Thoracic aorta (tissue), 2 donors: ENCODE measurements around the gene ERP29. TPM values are rescaled to one million over a fixed set of nuclear protein-coding genes. Genes with fewer than 3 reads are reported as not detected.

Experiments
- ATAC-seq: fragments of 150-250 bp; one replicate; pipeline ENCODE4 v1.8.0; 2017; ENCODE audit warnings: low read depth; ENCODE audit not compliant: insufficient number of reproducible peaks, low FRiP score
- DNase-seq: peaks from one replicate; pipeline ENCODE4 v3.0.0-alpha.2; 2020; ENCODE audit warnings: low spot score
- H3K27ac ChIP-seq, 2 donors: fragments of 200-600 bp; sonication (generic); 1 replicate in 1 of 2; 2 replicates in 1 of 2; pipeline ENCODE4 v1.5.1; 2016; ENCODE audit warnings: mild to moderate bottlenecking in 2 of 2, moderate library complexity in 2 of 2
- H3K27me3 ChIP-seq: fragments of 200-600 bp; sonication (generic); replicated peaks from 2 replicates; pipeline ENCODE4 v1.6.0; 2016; ENCODE audit warnings: mild to moderate bottlenecking; ENCODE audit not compliant: insufficient read depth
- H3K36me3 ChIP-seq: fragments of 200-600 bp; sonication (generic); one replicate; pipeline ENCODE4 v1.5.1; 2016
- H3K4me1 ChIP-seq, 2 donors: fragments of 200-600 bp; sonication (generic); 1 replicate in 1 of 2; 2 replicates in 1 of 2; pipeline versions ENCODE4 v1.5.1 to v1.6.0; 2016; ENCODE audit warnings: low read depth in 2 of 2, mild to moderate bottlenecking in 1 of 2; ENCODE audit not compliant: control insufficient read depth in 1 of 2
- H3K4me3 ChIP-seq: fragments of 200-600 bp; sonication (generic); 2 replicates; pipeline ENCODE4 v1.5.1; 2016; ENCODE audit warnings: mild to moderate bottlenecking
- H3K9me3 ChIP-seq: fragments of 200-600 bp; sonication (generic); 2 replicates; pipeline ENCODE4 v1.5.1; 2016
- CTCF ChIP-seq: fragments of 200-600 bp; sonication (generic); IDR thresholded peaks from one replicate; pipeline ENCODE4 v1.5.1; 2019; ENCODE audit warnings: antibody characterized with exemption
- total RNA-seq, 2 donors: library from RNA; depleted of rRNA; stranded (reverse); fragments of >200 nt; gene quantifications; one replicate each; pipeline versions ENCODE4 v1.1.0 to v1.2.3, GENCODE V29; 2016

The ERP29 gene
- total RNA-seq, 2 donors from 2014 or later, result 33.1 to 43.6 TPM

DNA sequence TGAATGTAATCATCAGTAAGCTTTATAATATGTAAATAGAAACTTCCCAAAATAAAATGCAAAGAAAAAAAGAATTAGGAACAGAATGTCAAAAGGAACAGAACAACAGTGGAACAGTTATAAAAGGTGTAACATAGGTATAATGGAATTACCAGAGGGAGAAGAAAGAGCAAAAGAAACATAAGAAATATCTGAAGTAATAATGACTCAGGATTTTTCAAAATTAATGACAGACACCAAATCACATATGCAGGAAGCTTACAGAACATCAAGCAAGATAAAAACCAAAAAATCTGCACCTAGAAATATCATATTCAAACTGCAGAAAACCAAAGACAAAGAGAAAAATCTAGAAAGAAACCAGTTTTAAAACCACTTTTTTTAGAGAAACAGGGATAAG, 36.4 kb upstream of the ERP29 start:
- Histone ChIP-seq H3K4me3 (no peak overlapping the region), H3K27ac (no peak overlapping the region), H3K27me3 (no peaks in the 10 kb centered on the region), H3K36me3 (peaks cover 4% of the 10 kb centered on the region), H3K4me1 (no peaks in the 10 kb centered on the region), H3K9me3 (no peaks in the 10 kb centered on the region)
- DNase-seq (no peak), ATAC-seq (no peak)
- no peak for TF ChIP-seq CTCF

- Histone ChIP-seq H3K4me1 (no peaks in the 10 kb centered on the region), H3K27me3 (no peaks in the 10 kb centered on the region), H3K36me3 (no peaks in the 10 kb centered on the region), H3K27ac (no peak overlapping the region), H3K4me3 (no peak overlapping the region), H3K9me3 (no peaks in the 10 kb centered on the region)
- ATAC-seq, result no peak
- no peak for DNase-seq
- no peak for TF ChIP-seq CTCF
Measured at GRCh38 chr12:111978545-111978944, 34.7 kb upstream of the ERP29 start.

DNA sequence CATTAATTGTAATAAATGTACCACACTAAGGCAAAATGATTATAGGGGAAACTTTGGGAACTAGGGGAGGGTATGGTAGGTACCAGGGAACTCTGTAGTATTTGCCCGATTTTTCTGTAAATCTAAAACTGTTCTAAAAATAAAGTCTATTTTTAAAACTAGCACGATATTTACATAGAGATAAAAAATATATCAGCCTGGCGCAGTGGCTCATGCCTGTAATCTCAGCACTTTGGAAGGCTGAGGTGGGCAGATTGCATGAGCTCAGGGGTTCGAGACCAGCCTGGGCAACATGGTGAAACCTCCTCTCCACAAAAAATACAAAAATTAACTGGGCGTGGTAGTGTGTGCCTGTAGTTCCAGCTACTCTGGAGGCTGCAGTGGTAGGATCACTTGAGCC, 32.6 kb upstream of the ERP29 start:
- no peaks in the 10 kb centered on the region for H3K36me3 ChIP-seq

DNA sequence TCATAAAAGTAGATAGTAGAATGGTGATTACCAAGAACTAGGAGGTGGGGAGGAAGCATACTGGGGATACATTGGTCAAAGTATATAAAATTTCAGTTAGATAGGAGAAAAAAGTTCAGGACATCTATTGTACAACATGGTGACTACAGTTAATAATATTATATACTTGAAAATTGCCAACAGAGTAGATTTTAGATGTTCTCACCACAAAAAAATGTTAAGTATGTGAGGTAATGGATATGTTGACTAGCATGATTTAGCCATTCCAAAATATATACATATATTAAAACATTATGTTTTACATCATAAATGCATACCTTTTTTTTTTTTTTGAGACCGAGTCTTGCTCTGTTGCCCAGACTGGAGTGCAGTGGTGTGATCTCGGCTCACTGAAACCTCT, 31.2 kb upstream of the ERP29 start:
- ATAC-seq (no peak), DNase-seq (no peak)
- Histone ChIP-seq H3K27me3 (no peaks in the 10 kb centered on the region), H3K27ac (no peak overlapping the region), H3K36me3 (no peaks in the 10 kb centered on the region), H3K4me1 (no peaks in the 10 kb centered on the region), H3K4me3 (no peak overlapping the region), H3K9me3 (no peaks in the 10 kb centered on the region)
- TF ChIP-seq CTCF, result no peak

More for the DNA sequence above, 32.6 kb upstream of the ERP29 start:
- Histone ChIP-seq H3K4me1 (no peaks in the 10 kb centered on the region), H3K4me3 (no peak overlapping the region), H3K27me3 (no peaks in the 10 kb centered on the region), H3K9me3 (no peaks in the 10 kb centered on the region), H3K27ac (no peak overlapping the region)
- no peak for TF ChIP-seq CTCF
- DNase-seq, result no peak
- ATAC-seq, result no peak

GRCh38 chr12:111984820-111985219, 28.4 kb upstream of the ERP29 start:
- no peaks in the 10 kb centered on the region for H3K4me1 ChIP-seq
- no peak overlapping the region for H3K4me3 ChIP-seq
- no peak overlapping the region for H3K27ac ChIP-seq
- no peak for ATAC-seq
- no peaks in the 10 kb centered on the region for H3K9me3 ChIP-seq
- no peak for DNase-seq
- no peaks in the 10 kb centered on the region for H3K27me3 ChIP-seq
- H3K36me3 ChIP-seq, result no peaks in the 10 kb centered on the region
- TF ChIP-seq CTCF, result no peak
